A549 (cell line): ENCODE measurements around the gene PUM1. TPM values are rescaled to one million over a fixed set of nuclear protein-coding genes. Genes with fewer than 3 reads are reported as not detected.
A peak's percentile ranks its signal among the peaks of the same experiment; 100 is the strongest.

ENCODE experiments used
- ATAC-seq, 2 experiments: fragments of 200-7000 bp in 1 of 2; fragments of >200 bp in 1 of 2; cut with Nextera tagmentation in 1 of 2; cut with Tn5 transposase in 1 of 2; 3 replicates each; pipeline versions ENCODE4 v1.8.0 to v1.9.1; 2018 to 2020; ENCODE audit warnings: mild to moderate bottlenecking in 1 of 2, moderate library complexity in 1 of 2
- CTCF ChIA-PET: fragments of 300-600 bp; sonication (Branson Sonifier 250); formaldehyde crosslinking; extraction: SDS; loops from one replicate; lab custom pipeline; 2021; ENCODE audit warnings: antibody characterized with exemption, inconsistent platforms; lab: Yijun Ruan, JAX
- POLR2A ChIA-PET: fragments of 350-600 bp; formaldehyde crosslinking; extraction: SDS; loops from one replicate; lab custom pipeline; 2021; ENCODE audit warnings: antibody characterized with exemption, inconsistent platforms; lab: Yijun Ruan, JAX
- DNase-seq, 2 experiments: peaks; one replicate each; pipeline versions ENCODE4 v3.0.0 to v3.0.0-alpha.2; 2011 to 2016; ENCODE audit warnings: low read depth in 1 of 2, low spot score in 1 of 2
- FAIRE-seq: peaks from 2 replicates; lab custom pipeline; 2011; peaks lifted over from hg19 to GRCh38; lab: Jason Lieb, UNC
- H3K27ac ChIP-seq, 2 experiments: fragments of >200 bp; sonication (Bioruptor Twin); formaldehyde crosslinking; 3 replicates each; pipeline ENCODE4 v1.5.1; 2016 to 2017
- H3K4me1 ChIP-seq: fragments of >200 bp; sonication (Bioruptor Twin); formaldehyde crosslinking; 3 replicates; pipeline ENCODE4 v1.6.1; 2016
- H3K4me2 ChIP-seq: fragments of >200 bp; sonication (Bioruptor Twin); formaldehyde crosslinking; 3 replicates; pipeline ENCODE4 v1.6.1; 2016
- H3K4me3 ChIP-seq: fragments of >200 bp; sonication (Bioruptor Twin); formaldehyde crosslinking; 3 replicates; pipeline ENCODE4 v1.5.1; 2016
- H3K9me3 ChIP-seq: fragments of >200 bp; sonication (Bioruptor Twin); formaldehyde crosslinking; 3 replicates; pipeline ENCODE4 v1.6.1; 2016
- CBX8 ChIP-seq: fragments of 200-600 bp; sonication (generic); IDR thresholded peaks from 2 replicates; pipeline ENCODE4 v1.6.1; 2016
- CHD4 ChIP-seq: fragments of 200-600 bp; sonication (generic); IDR thresholded peaks from 2 replicates; pipeline ENCODE4 v1.6.1; 2016; ENCODE audit warnings: antibody characterized with exemption, mild to moderate bottlenecking, borderline replicate concordance
- CTCF ChIP-seq: fragments of >200 bp; sonication (Bioruptor Twin); formaldehyde crosslinking; IDR thresholded peaks from 3 replicates; pipeline ENCODE4 v1.5.1; 2016
- EHF ChIP-seq: fragments of 250-450 bp; sonication (Bioruptor Pico); IDR thresholded peaks from 2 replicates; pipeline ENCODE4 v1.5.0; 2020; ENCODE audit warnings: mild to moderate bottlenecking
- EHMT2 ChIP-seq: fragments of 200-600 bp; sonication (generic); IDR thresholded peaks from 2 replicates; pipeline ENCODE4 v1.6.1; 2016; ENCODE audit warnings: antibody characterized with exemption, low read depth, mild to moderate bottlenecking, moderate library complexity
- FOSB ChIP-seq: fragments of 250-450 bp; sonication (Bioruptor Pico); IDR thresholded peaks from 2 replicates; pipeline ENCODE4 v1.5.0; 2020; ENCODE audit warnings: mild to moderate bottlenecking, moderate library complexity
- FOSL2 ChIP-seq, 2 experiments: fragments of 450-650 bp in 1 of 2; fragments of >200 bp in 1 of 2; sonication (Bioruptor Twin) in 1 of 2; formaldehyde crosslinking; IDR thresholded peaks; 2 replicates each; pipeline versions ENCODE4 v1.5.0 to v1.6.1; 2016 to 2020; ENCODE audit warnings: mild to moderate bottlenecking in 1 of 2, moderate library complexity in 1 of 2
- GATA3 ChIP-seq: IDR thresholded peaks from 2 replicates; pipeline ENCODE4 v1.6.1; 2012; ENCODE audit warnings: borderline replicate concordance
- HOXA7 ChIP-seq: fragments of 250-450 bp; sonication (Bioruptor Pico); IDR thresholded peaks from 2 replicates; pipeline ENCODE4 v1.5.0; 2020; ENCODE audit warnings: mild to moderate bottlenecking, moderate library complexity
- JUNB ChIP-seq: fragments of >200 bp; sonication (Bioruptor Twin); formaldehyde crosslinking; IDR thresholded peaks from 2 replicates; pipeline ENCODE4 v1.6.1; 2016
- KDM1A ChIP-seq: fragments of 200-600 bp; sonication (generic); IDR thresholded peaks from 2 replicates; pipeline ENCODE4 v1.6.1; 2016; ENCODE audit warnings: low read depth, mild to moderate bottlenecking
- KDM5A ChIP-seq: fragments of 200-600 bp; sonication (generic); IDR thresholded peaks from 2 replicates; pipeline ENCODE4 v1.6.1; 2016; ENCODE audit warnings: antibody characterized with exemption, mild to moderate bottlenecking
- MAX ChIP-seq: IDR thresholded peaks from 2 replicates; pipeline ENCODE4 v1.6.1; 2012
- MAZ ChIP-seq: fragments of 150-350 bp; IDR thresholded peaks from 2 replicates; pipeline ENCODE4 v1.6.1; 2014; ENCODE audit warnings: antibody characterized with exemption, low read depth, low read length, borderline replicate concordance
- NPAS2 ChIP-seq: fragments of 250-450 bp; sonication (Bioruptor Pico); IDR thresholded peaks from 2 replicates; pipeline ENCODE4 v1.8.0; 2022; ENCODE audit warnings: mild to moderate bottlenecking, moderate library complexity, borderline replicate concordance
- POLR2A ChIP-seq: IDR thresholded peaks from 2 replicates; pipeline ENCODE4 v1.6.1; 2012; ENCODE audit warnings: mild to moderate bottlenecking, low read length
- POLR2AphosphoS2 ChIP-seq: conservative IDR thresholded peaks from 2 replicates; pipeline ENCODE4 v1.6.1; 2012; ENCODE audit warnings: low read length, improper control_type of control experiment, inconsistent platforms
- RAD21 ChIP-seq, 2 experiments: fragments of >200 bp in 1 of 2; sonication (Bioruptor Twin) in 1 of 2; formaldehyde crosslinking in 1 of 2; IDR thresholded peaks in 1 of 2; conservative IDR thresholded peaks in 1 of 2; 2 replicates in 1 of 2; 3 replicates in 1 of 2; pipeline ENCODE4 v1.6.1; 2012 to 2018; ENCODE audit warnings: inconsistent platforms in 1 of 2
- RNF2 ChIP-seq: fragments of 200-600 bp; sonication (generic); IDR thresholded peaks from 2 replicates; pipeline ENCODE4 v1.6.1; 2016; ENCODE audit warnings: low read depth, mild to moderate bottlenecking, antibody characterized with exemption, moderate library complexity, borderline replicate concordance
- SMC3 ChIP-seq: fragments of >200 bp; sonication (Bioruptor Twin); formaldehyde crosslinking; IDR thresholded peaks from 3 replicates; pipeline ENCODE4 v1.6.1; 2018; ENCODE audit warnings: inconsistent platforms
- SREBF2 ChIP-seq: fragments of 450-650 bp; IDR thresholded peaks from 2 replicates; pipeline ENCODE4 v1.6.1; 2014; ENCODE audit warnings: mild to moderate bottlenecking, moderate library complexity
- USF2 ChIP-seq: fragments of 450-650 bp; IDR thresholded peaks from 2 replicates; pipeline ENCODE4 v1.6.1; 2014; ENCODE audit warnings: antibody characterized with exemption
- ZSCAN20 ChIP-seq: fragments of 250-450 bp; sonication (Bioruptor Pico); IDR thresholded peaks from 2 replicates; pipeline ENCODE4 v1.8.0; 2022; ENCODE audit warnings: mild to moderate bottlenecking, moderate library complexity
- WGBS: methylation state at CpG from one replicate; pipeline ENCODE4 v1.1.6; 2017; ENCODE audit errors: missing lambda C conversion rate; 5-methylcytosine and 5-hydroxymethylcytosine counted together
- polyA plus RNA-seq, 4 experiments: library from polyadenylated mRNA; depleted of rRNA in 3 of 4; stranded (reverse); fragments of >200 nt; fragmentation: RNase III in 1 of 4; extraction: RNeasy Plus Mini Kit Qiagen cat#74134 plus additional on column Dnase treatment in 1 of 4; gene quantifications; 2 replicates in 3 of 4; 3 replicates in 1 of 4; pipeline ENCODE4 v1.2.3, GENCODE V29; 2011 to 2017
- TF ChIP-seq, protein P1 (sequence below): IDR thresholded peaks from 2 replicates; pipeline ENCODE4 v1.6.1; 2012; ENCODE audit warnings: low read depth, borderline replicate concordance

Gene PUM1
- polyA plus RNA-seq, 2 of the 4 experiments (the other 2 are of a cell fraction) = 30.2 to 55.3 TPM

GRCh38 chr1:30929944-30930525 is 135.5 kb downstream of the PUM1 start:
- WGBS = 92% methylated on average over 8 of the region's 8 CpGs
- ATAC-seq (peak; percentile 33 to 36; a peak in 5 of 6 replicates), DNase-seq (no peak), FAIRE-seq (no peak)
- peaks cover 16% of the 10 kb centered on the region for H3K4me1 ChIP-seq
- no peak overlapping the region for H3K4me3 ChIP-seq
- TF ChIP-seq FOSB (CRISPR knock-in tag) (no peak), EHMT2 (no peak), CBX8 (no peak), ZSCAN20 (CRISPR knock-in tag) (no peak), RNF2 (no peak), KDM5A (no peak), FOSL2 (IDR thresholded peaks at IDR 0.05) (no peak), FOSL2 (CRISPR knock-in tag; IDR thresholded peaks at IDR 0.05) (no peak)
- TF ChIP-seq, protein P1, sequence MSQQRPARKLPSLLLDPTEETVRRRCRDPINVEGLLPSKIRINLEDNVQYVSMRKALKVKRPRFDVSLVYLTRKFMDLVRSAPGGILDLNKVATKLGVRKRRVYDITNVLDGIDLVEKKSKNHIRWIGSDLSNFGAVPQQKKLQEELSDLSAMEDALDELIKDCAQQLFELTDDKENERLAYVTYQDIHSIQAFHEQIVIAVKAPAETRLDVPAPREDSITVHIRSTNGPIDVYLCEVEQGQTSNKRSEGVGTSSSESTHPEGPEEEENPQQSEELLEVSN = no peak
- no peak overlapping the region for H3K27ac ChIP-seq
- POLR2A ChIA-PET = no interaction called here
- CTCF ChIA-PET = interaction anchor here (1.0 to 3.6 kb wide), 12 partner anchors 9 to 151 kb away, joined by 3 to 35 read pairs (median 5); no protein-coding TSS in a partner anchor
- no peaks in the 10 kb centered on the region for H3K9me3 ChIP-seq
- no peak overlapping the region for H3K4me2 ChIP-seq

- ChIA-PET CTCF (interaction anchor here (0.8 to 3.6 kb wide), 19 partner anchors 9 to 210 kb away, joined by 3 to 35 read pairs (median 4); no protein-coding TSS in a partner anchor), POLR2A (no interaction called here)
- 44% methylated on average over 6 of the region's 6 CpGs for WGBS
- TF ChIP-seq EHF (CRISPR knock-in tag) (no peak), USF2 (no peak), RAD21 (conservative IDR thresholded peaks at IDR 0.05 in 1 of 2, IDR thresholded peaks at IDR 0.05 in 1 of 2) (peak; percentile 51 to 67), CTCF (peak; percentile 55), KDM1A (no peak), SMC3 (peak; percentile 48; the same call in 2 of the 3 replicates), HOXA7 (CRISPR knock-in tag) (no peak)
- peak; percentile 37 to 40 for DNase-seq
- Histone ChIP-seq H3K4me2 (no peak overlapping the region), H3K27ac (no peak overlapping the region), H3K9me3 (no peaks in the 10 kb centered on the region), H3K4me3 (no peak overlapping the region), H3K4me1 (peaks cover 9% of the 10 kb centered on the region; the same call in 2 of the 3 replicates)
- no peak for FAIRE-seq
- ATAC-seq = peak; percentile 78 to 79
Observed at GRCh38 chr1:30929135-30929889, 136.2 kb downstream of the PUM1 start.

DNA sequence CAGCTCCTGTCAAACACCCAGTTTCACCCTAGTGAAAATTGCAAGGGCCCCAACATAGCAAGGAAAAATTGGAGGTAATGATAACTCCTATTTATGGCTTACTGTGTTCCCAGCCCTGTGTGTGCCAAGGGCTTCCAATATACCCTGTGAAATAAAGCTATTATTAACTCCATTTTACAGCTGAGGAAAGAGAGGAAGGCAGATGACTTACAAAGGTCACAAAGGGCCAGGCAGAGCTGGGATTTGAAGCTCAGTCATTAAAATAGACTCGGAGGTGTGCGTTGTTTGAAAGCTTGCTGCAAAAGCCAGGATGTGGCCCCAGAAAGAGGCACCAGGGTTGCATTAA is 136.8 kb downstream of the PUM1 start:
- no peak for FAIRE-seq
- CTCF ChIA-PET = interaction anchor here (0.8 to 3.6 kb wide), 18 partner anchors 8 to 209 kb away, joined by 3 to 35 read pairs (median 4); no protein-coding TSS in a partner anchor
- POLR2A ChIA-PET = no interaction called here

More for the DNA sequence above, 136.8 kb downstream of the PUM1 start:
- Histone ChIP-seq H3K9me3 (no peaks in the 10 kb centered on the region), H3K4me2 (no peak overlapping the region), H3K4me1 (peaks cover 4% of the 10 kb centered on the region; the same call in 1 of the 3 replicates), H3K4me3 (no peak overlapping the region), H3K27ac (no peak overlapping the region)
- ATAC-seq (peak in 1 of 2 experiments; percentile 7; a peak in 1 of 6 replicates), DNase-seq (no peak)
- TF ChIP-seq POLR2AphosphoS2 (no peak), USF2 (no peak), EHF (CRISPR knock-in tag) (no peak), MAZ (no peak), SREBF2 (no peak), JUNB (no peak), POLR2A (no peak), RNF2 (no peak), MAX (no peak), CHD4 (no peak), GATA3 (no peak), NPAS2 (CRISPR knock-in tag) (no peak)
- 85% methylated on average over 2 of the region's 2 CpGs for WGBS
